SK-N-MC (cell line): ENCODE measurements around the gene KRTAP17-1.

Experiments used
- DNase-seq: peaks from one replicate; pipeline ENCODE4 v3.0.0-alpha.2; 2011; ENCODE audit warnings: low read depth, low spot score
- H3K27ac ChIP-seq: fragments of 200-600 bp; sonication (generic); 2 replicates; pipeline ENCODE4 v1.5.1; 2016; ENCODE audit warnings: mixed run types
- H3K36me3 ChIP-seq: fragments of 200-600 bp; sonication (generic); 2 replicates; pipeline ENCODE4 v1.6.1; 2017; ENCODE audit warnings: antibody characterized with exemption, low read length, mixed read lengths; ENCODE audit not compliant: insufficient read depth
- H3K4me3 ChIP-seq: fragments of 200-600 bp; sonication (generic); 2 replicates; pipeline ENCODE4 v1.5.1; 2016
- H3K9ac ChIP-seq: fragments of 200-600 bp; sonication (generic); 2 replicates; pipeline ENCODE4 v1.8.0; 2017; ENCODE audit warnings: mixed run types, mixed read lengths; ENCODE audit not compliant: insufficient read length
- H3K9me3 ChIP-seq: fragments of 200-600 bp; sonication (generic); 2 replicates; pipeline ENCODE4 v1.6.1; 2017; ENCODE audit warnings: low read depth, mild to moderate bottlenecking, antibody characterized with exemption, low read length, moderate library complexity, mixed read lengths
- EZH2 ChIP-seq: fragments of 200-600 bp; sonication (generic); IDR thresholded peaks from one replicate; pipeline ENCODE4 v1.6.1; 2017; ENCODE audit warnings: antibody characterized with exemption
- FOXP2 ChIP-seq: optimal IDR thresholded peaks from 2 replicates; pipeline ENCODE3; 2011; ENCODE audit warnings: mild to moderate bottlenecking, moderate library complexity; ENCODE audit not compliant: insufficient read depth; ENCODE audit errors: extremely low read length, control extremely low read depth
- POLR2AphosphoS5 ChIP-seq: IDR thresholded peaks from 2 replicates; pipeline ENCODE4 v1.6.1; 2012; ENCODE audit warnings: mild to moderate bottlenecking, low read depth, low read length, borderline replicate concordance

KRTAP17-1 gene

GRCh38 chr17:41334385-41335305 lies 19.1 kb upstream of the KRTAP17-1 start:
- no peak for DNase-seq
- Histone ChIP-seq H3K9ac (no peak overlapping the region), H3K27ac (no peak overlapping the region), H3K4me3 (no peak overlapping the region), H3K36me3 (no peaks in the 10 kb centered on the region), H3K9me3 (no peaks in the 10 kb centered on the region)
- TF ChIP-seq FOXP2 (no peak), POLR2AphosphoS5 (no peak), EZH2 (no peak)

- Histone ChIP-seq H3K9me3 (no peaks in the 10 kb centered on the region), H3K36me3 (no peaks in the 10 kb centered on the region), H3K4me3 (no peak overlapping the region), H3K27ac (no peak overlapping the region), H3K9ac (no peak overlapping the region)
- TF ChIP-seq POLR2AphosphoS5 (no peak), FOXP2 (no peak)
- no peak for DNase-seq
Observed at GRCh38 chr17:41333836-41334235, 18.3 kb upstream of the KRTAP17-1 start.

GRCh38 chr17:41333098-41333497 lies 17.6 kb upstream of the KRTAP17-1 start:
- Histone ChIP-seq H3K27ac (no peak overlapping the region), H3K36me3 (no peaks in the 10 kb centered on the region)
- TF ChIP-seq FOXP2, result no peak
- no peak for TF ChIP-seq POLR2AphosphoS5
- no peak for TF ChIP-seq EZH2

GRCh38 chr17:41332239-41332638 lies 16.7 kb upstream of the KRTAP17-1 start:
- Histone ChIP-seq H3K4me3 (no peak overlapping the region), H3K9me3 (no peaks in the 10 kb centered on the region), H3K27ac (no peak overlapping the region), H3K36me3 (no peaks in the 10 kb centered on the region), H3K9ac (no peak overlapping the region)
- TF ChIP-seq EZH2 (no peak), POLR2AphosphoS5 (no peak), FOXP2 (no peak)
- no peak for DNase-seq

More at GRCh38 chr17:41333098-41333497, 17.6 kb upstream of the KRTAP17-1 start:
- DNase-seq, result no peak
- Histone ChIP-seq H3K9me3 (no peaks in the 10 kb centered on the region), H3K4me3 (no peak overlapping the region), H3K9ac (no peak overlapping the region)

GRCh38 chr17:41331606-41332005 lies 16.1 kb upstream of the KRTAP17-1 start:
- no peak overlapping the region for H3K9ac ChIP-seq
- H3K4me3 ChIP-seq, result no peak overlapping the region
- no peak for TF ChIP-seq POLR2AphosphoS5
- TF ChIP-seq EZH2, result no peak
- TF ChIP-seq FOXP2, result no peak
- H3K36me3 ChIP-seq, result no peaks in the 10 kb centered on the region
- no peaks in the 10 kb centered on the region for H3K9me3 ChIP-seq
- DNase-seq, result no peak
- H3K27ac ChIP-seq, result no peak overlapping the region

GRCh38 chr17:41329279-41329948 lies 13.9 kb upstream of the KRTAP17-1 start:
- H3K27ac ChIP-seq, result no peak overlapping the region
- no peak for DNase-seq
- no peaks in the 10 kb centered on the region for H3K36me3 ChIP-seq
- H3K9ac ChIP-seq, result no peak overlapping the region
- no peak overlapping the region for H3K4me3 ChIP-seq
- H3K9me3 ChIP-seq, result no peaks in the 10 kb centered on the region
- TF ChIP-seq EZH2, result no peak

GRCh38 chr17:41328207-41328606 lies 12.7 kb upstream of the KRTAP17-1 start:
- H3K27ac ChIP-seq, result no peak overlapping the region
- H3K36me3 ChIP-seq, result no peaks in the 10 kb centered on the region
- no peak overlapping the region for H3K9ac ChIP-seq
- TF ChIP-seq FOXP2, result no peak
- no peak for TF ChIP-seq POLR2AphosphoS5
- TF ChIP-seq EZH2, result no peak
- no peaks in the 10 kb centered on the region for H3K9me3 ChIP-seq
- no peak for DNase-seq
- H3K4me3 ChIP-seq, result no peak overlapping the region

GRCh38 chr17:41327411-41328120 lies 12.1 kb upstream of the KRTAP17-1 start:
- H3K36me3 ChIP-seq, result no peaks in the 10 kb centered on the region
- no peak for DNase-seq
- no peaks in the 10 kb centered on the region for H3K9me3 ChIP-seq
- TF ChIP-seq FOXP2 (no peak), EZH2 (no peak), POLR2AphosphoS5 (no peak)
- no peak overlapping the region for H3K4me3 ChIP-seq
- H3K9ac ChIP-seq, result no peak overlapping the region
- no peak overlapping the region for H3K27ac ChIP-seq
